GM18526 (cell line): ENCODE data around the gene SLC9A9.

ENCODE experiments used
- POLR2A ChIP-seq: IDR thresholded peaks from 3 replicates; pipeline ENCODE4 v1.6.1; 2011; ENCODE audit not compliant: insufficient read length; ENCODE audit errors: extremely low read depth

SLC9A9 gene

DNA sequence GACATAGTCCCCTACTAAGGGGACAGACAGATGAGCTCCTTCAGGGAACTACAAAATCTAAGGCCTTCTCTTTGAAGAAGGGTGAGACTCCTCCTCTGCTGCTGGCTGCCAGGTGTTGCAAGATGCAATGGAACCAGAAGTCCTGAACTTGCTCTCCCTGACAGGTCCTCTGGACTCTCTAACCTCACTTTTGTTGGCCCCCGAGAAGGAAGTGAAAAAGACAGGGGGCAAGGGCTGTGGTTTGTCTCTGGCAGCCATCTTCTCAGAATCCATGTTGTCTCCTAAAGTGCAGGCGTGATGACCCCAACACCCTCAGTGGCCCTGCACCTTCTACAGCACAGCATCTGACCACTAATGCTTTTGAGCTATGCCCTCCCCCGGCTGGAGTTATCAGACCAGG is 436.2 kb downstream of the SLC9A9 start:
- TF ChIP-seq POLR2A, result no peak

DNA sequence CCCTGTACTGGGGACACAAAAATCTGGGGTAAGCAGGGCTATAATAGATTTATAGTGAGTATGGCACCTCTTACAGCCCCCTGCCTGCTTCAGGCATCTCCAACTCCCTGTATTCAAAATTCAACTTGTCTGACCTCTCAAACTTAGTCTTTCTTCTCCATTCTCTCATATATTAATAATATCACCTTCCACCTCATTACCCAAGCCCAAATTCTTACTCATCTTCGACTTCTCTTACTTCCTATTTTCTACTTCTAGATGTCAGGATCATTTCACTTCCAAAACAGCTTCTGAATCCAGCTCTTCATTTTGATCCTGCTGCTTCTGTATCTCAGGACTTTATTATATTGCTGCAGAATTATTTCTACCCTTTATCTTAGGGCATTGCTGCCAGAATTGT is 438.0 kb downstream of the SLC9A9 start:
- no peak for TF ChIP-seq POLR2A

DNA sequence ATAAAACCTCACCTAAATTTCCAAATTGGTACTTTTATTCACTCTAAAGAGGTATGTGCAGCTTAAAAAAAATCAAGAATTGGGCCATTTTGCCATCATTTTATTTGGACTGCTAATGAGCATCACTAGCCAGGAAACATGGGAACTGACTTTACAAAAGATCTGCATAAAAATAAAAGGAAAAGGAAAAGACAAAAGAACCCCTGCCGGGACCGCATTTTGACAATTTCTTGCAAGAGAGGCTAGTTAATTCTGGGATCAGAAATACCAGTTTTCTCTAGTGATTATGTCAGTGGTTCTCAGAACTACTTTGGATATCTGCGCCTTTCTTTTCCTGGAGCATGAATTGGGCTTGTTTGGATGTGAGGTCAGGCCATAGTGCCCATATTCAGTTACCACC is 439.5 kb downstream of the SLC9A9 start:
- TF ChIP-seq POLR2A, result no peak

GRCh38 chr3:143402602-143403001 is 445.7 kb downstream of the SLC9A9 start:
- no peak for TF ChIP-seq POLR2A

- no peak for TF ChIP-seq POLR2A
These were observed 451.5 kb downstream of the SLC9A9 start for GRCh38 chr3:143396790-143397189.

DNA sequence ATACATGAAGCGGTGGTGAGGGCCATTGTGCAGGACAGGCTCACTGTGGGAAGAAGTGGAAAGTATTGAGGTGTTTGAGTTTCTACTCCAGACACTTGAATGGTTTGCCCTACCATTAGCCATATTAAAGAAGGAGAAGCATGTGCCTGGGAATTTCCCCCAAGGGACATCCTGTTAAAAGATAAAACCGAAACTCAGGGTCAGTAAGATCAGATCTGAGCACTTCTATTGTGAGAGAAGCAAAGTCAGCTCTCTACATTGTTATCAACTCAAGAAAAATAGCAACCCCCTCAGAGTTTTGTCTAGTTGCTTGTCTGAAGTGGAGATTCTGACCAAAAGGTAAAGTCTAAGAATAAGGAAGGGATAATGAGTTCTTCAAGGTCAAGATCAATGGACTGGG is 458.9 kb downstream of the SLC9A9 start:
- no peak for TF ChIP-seq POLR2A

DNA sequence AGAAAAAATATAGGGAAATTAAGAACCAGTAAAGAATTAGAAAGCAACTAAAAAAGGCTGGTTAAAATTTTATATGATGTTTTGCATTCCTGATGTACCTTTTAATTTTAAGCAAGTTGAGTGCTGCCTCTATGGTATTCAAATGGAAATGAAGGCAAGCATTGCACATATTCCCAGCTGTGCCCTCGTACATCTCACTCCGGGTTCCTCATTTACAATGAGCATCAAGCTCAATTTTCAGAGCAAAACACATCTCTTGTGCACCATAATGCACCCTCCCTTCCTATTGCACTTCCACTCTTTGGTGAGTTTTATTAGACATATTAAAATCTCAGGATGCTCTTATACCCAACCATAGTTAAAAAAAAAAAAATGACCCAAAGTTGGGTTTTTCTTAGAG is 460.8 kb downstream of the SLC9A9 start:
- TF ChIP-seq POLR2A, result no peak

- no peak for TF ChIP-seq POLR2A
These were observed 464.2 kb downstream of the SLC9A9 start for GRCh38 chr3:143384076-143384475.

- no peak for TF ChIP-seq POLR2A
These were observed 464.8 kb downstream of the SLC9A9 start for GRCh38 chr3:143383421-143383820.

DNA sequence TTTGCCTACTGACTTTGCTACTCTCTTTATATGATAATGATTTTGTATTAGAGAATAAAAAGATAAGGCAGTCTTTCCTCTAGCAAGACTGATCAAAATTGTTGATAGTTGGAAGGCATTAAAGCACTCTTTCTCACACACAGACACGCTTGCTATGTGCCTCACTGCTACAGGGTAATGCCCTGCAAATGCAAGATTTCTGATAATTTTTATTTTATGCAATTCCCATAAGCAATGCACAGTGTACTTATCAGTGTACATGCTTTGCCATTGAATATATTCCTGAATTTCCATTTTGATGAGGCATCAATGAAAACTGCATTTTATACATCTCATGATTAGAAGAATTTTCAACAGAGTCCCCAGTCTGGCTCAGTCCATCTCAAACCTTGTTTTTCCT is 465.5 kb downstream of the SLC9A9 start:
- TF ChIP-seq POLR2A, result no peak

DNA sequence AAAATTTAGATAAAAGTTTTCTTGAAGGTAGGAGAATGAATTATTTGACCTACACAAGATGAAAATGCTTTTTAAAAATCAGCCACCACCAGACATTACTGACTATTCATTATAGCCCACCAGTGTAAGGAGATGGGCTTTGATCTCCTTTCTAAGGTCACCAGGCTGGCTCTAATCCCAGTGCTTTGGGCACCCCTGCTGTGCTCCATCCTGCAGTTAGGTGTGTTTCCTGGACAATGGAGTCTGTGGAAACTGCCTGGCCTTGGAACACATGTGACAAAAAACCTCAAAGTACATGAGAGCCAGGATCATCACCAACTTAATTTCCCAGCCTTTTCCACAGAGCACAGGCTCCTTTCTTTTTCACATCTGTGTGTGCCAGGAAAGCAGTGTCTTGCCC is 467.8 kb downstream of the SLC9A9 start:
- TF ChIP-seq POLR2A, result no peak

GRCh38 chr3:143375698-143376097 is 472.6 kb downstream of the SLC9A9 start:
- no peak for TF ChIP-seq POLR2A

- TF ChIP-seq POLR2A, result no peak
These were observed 481.1 kb downstream of the SLC9A9 start for GRCh38 chr3:143367171-143367570.

DNA sequence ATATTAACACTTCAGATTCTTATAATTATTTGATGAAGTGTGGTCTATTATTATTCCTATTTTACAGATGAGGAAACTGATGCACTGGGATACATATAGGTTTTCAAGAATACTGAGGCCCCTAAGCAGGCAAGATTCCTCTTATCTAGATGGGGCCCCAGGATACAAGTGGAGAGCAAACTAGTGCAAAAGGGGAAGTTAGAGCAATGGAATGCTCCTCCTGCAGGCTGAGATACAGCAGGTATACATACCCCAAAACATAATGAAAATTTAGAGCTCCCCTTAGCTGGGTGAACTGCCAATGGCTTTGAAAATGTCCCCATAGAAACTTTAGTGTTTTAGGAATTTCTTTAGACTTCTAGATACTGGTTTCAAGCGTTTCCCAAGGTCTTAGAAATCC is 481.6 kb downstream of the SLC9A9 start:
- TF ChIP-seq POLR2A, result no peak

DNA sequence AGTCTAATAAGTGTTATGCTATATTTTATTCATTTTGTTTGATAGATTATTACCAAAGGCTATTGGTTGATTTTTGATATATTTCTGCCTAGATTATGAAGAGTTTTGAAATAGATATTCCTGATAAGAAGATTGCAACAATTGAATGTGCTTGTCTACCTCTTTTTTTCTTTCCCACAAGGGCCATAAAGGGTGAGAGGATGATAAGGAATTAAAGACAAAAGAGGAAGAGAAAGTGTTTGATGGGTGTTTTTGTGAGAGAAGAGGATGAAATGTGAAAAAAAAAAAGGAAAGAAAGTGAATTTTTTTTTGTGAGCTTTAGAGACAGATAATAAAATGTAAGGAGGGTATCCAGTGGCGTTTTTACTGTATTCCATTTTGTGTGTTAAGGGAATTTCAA is 484.3 kb downstream of the SLC9A9 start:
- TF ChIP-seq POLR2A, result no peak

DNA sequence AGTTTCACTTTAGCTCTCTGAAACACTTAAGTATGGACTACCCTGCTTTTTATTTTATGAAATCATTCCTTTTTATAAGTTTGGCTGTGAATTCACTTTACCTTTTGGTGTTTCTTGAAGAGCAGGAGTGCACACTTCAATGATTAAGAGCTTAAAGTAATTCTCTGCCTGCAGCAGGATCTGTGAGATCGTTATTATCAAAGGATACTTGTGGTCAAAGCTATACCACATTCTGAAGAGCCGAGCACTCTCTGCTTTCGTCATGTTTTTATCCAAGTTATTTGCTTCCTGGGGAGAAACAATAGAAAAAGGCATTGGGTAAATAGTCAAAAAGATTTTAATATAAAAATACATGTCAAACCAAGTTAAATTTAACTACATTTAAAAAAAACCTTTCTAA is 485.0 kb downstream of the SLC9A9 start:
- no peak for TF ChIP-seq POLR2A

GRCh38 chr3:143362115-143362991 is 485.9 kb downstream of the SLC9A9 start:
- TF ChIP-seq POLR2A, result no peak
